AG04450 (cell line): ENCODE data around the gene LCN15. TPM values are rescaled to one million over a fixed set of nuclear protein-coding genes. Genes with fewer than 3 reads are reported as not detected.
A peak's percentile ranks its signal among the peaks of the same experiment; 100 is the strongest.

Source experiments
- CTCF ChIA-PET: fragments of 300-600, 350-600 bp; formaldehyde crosslinking; extraction: SDS; loops from one replicate; lab custom pipeline; 2022; ENCODE audit warnings: antibody characterized with exemption, inconsistent platforms; lab: Charles Lee
- POLR2A ChIA-PET: fragments of 350-600 bp; formaldehyde crosslinking; extraction: SDS; loops from one replicate; lab custom pipeline; 2021; ENCODE audit warnings: antibody characterized with exemption, inconsistent platforms; lab: Yijun Ruan, JAX
- DNase-seq: peaks from one replicate; pipeline ENCODE4 v3.0.0-alpha.2; 2011; ENCODE audit warnings: low read depth, low spot score
- H3K27ac ChIP-seq: one replicate; pipeline ENCODE4 v1.5.1; 2012; ENCODE audit warnings: low read depth, low read length, control low read depth
- H3K27me3 ChIP-seq: one replicate; pipeline ENCODE4 v1.6.0; 2012; ENCODE audit warnings: low read length; ENCODE audit not compliant: control insufficient read depth, insufficient read depth
- H3K4me3 ChIP-seq: 2 replicates; pipeline ENCODE4 v1.5.1; 2011; ENCODE audit warnings: mild to moderate bottlenecking, low read depth, low read length, control low read depth
- H3K9me3 ChIP-seq: 2 replicates; pipeline ENCODE4 v1.5.1; 2012; ENCODE audit warnings: low read length; ENCODE audit not compliant: control insufficient read depth, insufficient read depth
- polyA plus RNA-seq: library from polyadenylated mRNA; depleted of rRNA; stranded (reverse); fragments of >200 nt; gene quantifications from 2 replicates; pipeline ENCODE4 v1.2.3, GENCODE V29; 2011
- TF ChIP-seq, protein P1 (sequence below): IDR thresholded peaks from 2 replicates; pipeline ENCODE4 v1.5.1; 2011; ENCODE audit warnings: low read depth, low read length, control low read depth, inconsistent platforms

Gene LCN15
- polyA plus RNA-seq, 1 experiment, result not detected

DNA sequence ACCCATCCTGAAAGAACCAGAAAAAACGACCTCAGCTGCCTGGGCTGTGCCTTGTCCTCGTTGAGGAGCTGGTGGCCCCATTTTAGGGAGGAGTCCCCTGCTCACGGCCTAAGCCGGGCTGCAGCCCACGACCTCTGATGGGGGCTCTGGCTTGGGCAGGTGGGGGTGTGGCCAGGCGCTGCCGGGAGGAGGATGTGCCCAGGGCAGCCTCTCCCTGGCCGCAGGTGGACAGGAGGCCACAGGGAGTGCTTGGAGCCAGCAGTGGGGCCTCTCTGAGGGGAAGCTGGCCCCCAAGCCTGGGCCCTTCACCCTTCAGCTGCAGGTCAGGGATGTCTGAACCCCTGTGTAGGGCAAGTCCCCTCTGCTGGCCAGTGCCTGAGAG, 49.4 kb downstream of the LCN15 start:
- Histone ChIP-seq H3K4me3 (no peak overlapping the region), H3K27me3 (peaks cover 16% of the 10 kb centered on the region), H3K9me3 (no peaks in the 10 kb centered on the region; the same call in 1 of the 2 replicates), H3K27ac (no peak overlapping the region)
- DNase-seq, result no peak
- TF ChIP-seq, protein P1, sequence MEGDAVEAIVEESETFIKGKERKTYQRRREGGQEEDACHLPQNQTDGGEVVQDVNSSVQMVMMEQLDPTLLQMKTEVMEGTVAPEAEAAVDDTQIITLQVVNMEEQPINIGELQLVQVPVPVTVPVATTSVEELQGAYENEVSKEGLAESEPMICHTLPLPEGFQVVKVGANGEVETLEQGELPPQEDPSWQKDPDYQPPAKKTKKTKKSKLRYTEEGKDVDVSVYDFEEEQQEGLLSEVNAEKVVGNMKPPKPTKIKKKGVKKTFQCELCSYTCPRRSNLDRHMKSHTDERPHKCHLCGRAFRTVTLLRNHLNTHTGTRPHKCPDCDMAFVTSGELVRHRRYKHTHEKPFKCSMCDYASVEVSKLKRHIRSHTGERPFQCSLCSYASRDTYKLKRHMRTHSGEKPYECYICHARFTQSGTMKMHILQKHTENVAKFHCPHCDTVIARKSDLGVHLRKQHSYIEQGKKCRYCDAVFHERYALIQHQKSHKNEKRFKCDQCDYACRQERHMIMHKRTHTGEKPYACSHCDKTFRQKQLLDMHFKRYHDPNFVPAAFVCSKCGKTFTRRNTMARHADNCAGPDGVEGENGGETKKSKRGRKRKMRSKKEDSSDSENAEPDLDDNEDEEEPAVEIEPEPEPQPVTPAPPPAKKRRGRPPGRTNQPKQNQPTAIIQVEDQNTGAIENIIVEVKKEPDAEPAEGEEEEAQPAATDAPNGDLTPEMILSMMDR, result no peak
- ChIA-PET CTCF (no interaction called here), POLR2A (interaction anchor here (1.2 to 2.1 kb wide), 2 partner anchors 13 kb away, joined by 13 to 14 read pairs; no protein-coding TSS in a partner anchor)

DNA sequence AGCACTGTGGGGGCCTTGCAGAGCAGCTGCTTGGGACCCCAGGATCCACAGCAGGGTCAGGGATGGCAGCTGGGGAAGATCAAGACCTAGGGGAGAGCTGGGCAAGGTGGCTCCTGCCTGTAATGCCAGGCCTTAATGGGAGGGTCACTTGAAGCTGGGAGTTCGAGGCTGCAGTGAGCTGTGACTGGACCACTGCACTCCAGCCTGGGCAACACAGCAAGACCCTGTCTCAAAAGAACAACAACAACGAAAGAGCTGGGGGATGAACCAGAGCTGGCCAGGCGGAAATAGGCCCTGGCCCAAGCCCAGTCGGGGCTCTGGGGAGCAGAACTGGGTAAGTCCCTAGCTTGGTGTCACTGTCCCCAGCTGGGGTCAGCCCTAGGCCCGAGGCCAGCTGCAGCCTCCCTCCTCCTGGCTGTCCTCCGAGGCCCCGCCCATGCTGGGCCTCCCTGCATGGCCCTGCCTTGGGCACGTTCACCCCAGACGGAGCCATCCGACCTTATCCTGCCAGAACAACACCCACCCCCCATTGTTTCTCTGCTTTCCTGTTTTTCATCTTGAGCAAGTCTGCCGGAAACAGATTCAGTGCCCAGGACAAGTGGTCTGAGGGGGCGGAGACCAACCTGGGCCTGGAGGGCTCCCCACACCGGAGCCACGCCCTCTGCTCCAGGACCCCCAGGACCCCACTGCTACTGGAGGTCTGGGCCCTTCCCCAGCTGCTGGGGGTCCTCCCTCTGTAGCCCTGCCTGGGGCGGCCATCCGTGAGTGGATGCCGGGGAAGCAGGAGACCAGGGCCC, 50.0 kb downstream of the LCN15 start:
- no peak overlapping the region for H3K27ac ChIP-seq
- peaks cover 16% of the 10 kb centered on the region for H3K27me3 ChIP-seq
- TF ChIP-seq, protein P1, result no peak
- no peak overlapping the region for H3K4me3 ChIP-seq
- ChIA-PET CTCF (no interaction called here), POLR2A (interaction anchor here (1.1 to 2.1 kb wide), 2 partner anchors 12 to 14 kb away, joined by 3 to 14 read pairs; no protein-coding TSS in a partner anchor)
- no peak for DNase-seq
- no peaks in the 10 kb centered on the region; the same call in 1 of the 2 replicates for H3K9me3 ChIP-seq

DNA sequence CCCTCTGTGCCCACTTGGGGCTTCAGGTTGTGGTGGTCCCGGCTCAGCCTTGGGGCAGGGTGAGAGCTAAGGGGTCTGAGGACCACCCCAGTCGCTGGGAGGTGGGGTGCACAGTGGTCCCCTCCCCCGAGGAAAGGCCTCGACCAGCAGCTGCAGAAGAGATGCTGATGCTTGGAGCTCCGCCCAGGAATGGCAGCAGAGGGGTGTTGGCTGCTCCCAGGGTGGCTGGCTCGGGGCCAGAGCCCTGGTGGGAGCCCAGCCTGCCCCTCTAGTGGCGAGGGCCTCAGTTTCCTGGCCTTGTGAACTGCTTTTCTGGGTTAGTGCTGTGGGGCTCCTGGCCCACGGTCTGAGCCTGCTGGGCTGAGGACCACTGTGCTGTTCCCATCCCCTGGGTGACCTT, 50.8 kb downstream of the LCN15 start:
- no peak overlapping the region for H3K27ac ChIP-seq
- peaks cover 16% of the 10 kb centered on the region for H3K27me3 ChIP-seq
- H3K9me3 ChIP-seq, result no peaks in the 10 kb centered on the region; the same call in 1 of the 2 replicates
- H3K4me3 ChIP-seq, result no peak overlapping the region
- POLR2A ChIA-PET, result interaction anchor here (1.1 to 2.1 kb wide), 2 partner anchors 13 to 15 kb away, joined by 3 to 14 read pairs; no protein-coding TSS in a partner anchor
- CTCF ChIA-PET, result no interaction called here
- no peak for DNase-seq
- TF ChIP-seq, protein P1, result no peak

DNA sequence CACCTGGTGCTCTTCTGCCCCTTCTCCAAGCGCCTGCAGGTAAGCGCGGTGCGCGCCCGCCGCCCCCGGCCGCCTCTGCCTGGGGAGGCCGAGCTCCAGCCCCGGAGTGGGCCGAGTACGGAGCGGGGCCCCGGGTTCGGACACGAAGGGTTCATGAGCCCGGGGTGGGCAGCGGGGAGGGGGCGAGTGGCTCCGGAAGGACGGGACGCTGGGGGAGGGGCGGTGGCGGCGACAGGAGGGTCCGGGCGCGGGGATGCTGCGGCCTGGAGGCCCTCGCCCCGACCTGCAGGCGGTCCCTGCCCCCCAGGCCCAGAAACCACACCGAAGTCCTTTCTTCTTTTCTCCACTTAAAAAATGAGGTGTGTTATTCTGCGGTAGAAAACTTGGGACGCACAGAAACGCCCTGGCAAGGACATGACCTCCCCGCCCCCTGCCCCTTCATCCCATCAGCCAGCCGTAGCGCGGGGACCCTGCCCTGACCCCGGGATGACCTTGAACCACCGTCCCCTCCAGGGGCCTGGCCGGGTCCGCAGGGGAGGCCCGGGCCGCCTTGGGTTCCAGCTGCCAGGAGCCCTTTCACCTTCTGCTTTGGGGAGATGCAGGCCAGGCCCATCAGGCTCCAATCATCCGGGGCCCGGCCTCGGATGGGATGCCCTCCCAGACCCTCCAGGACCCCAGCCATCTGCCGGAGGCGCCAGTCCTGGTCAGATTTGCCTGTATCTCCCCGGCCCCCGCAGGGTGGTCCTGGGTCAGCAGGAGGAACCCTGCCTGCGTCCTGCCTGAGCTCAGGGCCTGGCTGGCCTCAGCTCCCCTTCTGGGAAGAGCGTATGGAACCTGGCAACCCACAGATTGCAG, 51.4 kb downstream of the LCN15 start:
- TF ChIP-seq, protein P1, result no peak
- CTCF ChIA-PET, result no interaction called here
- POLR2A ChIA-PET, result interaction anchor here (1.1 to 2.1 kb wide), 2 partner anchors 14 to 15 kb away, joined by 3 to 14 read pairs; no protein-coding TSS in a partner anchor
- H3K27ac ChIP-seq, result no peak overlapping the region
- H3K27me3 ChIP-seq, result peaks cover 16% of the 10 kb centered on the region
- H3K9me3 ChIP-seq, result no peaks in the 10 kb centered on the region; the same call in 1 of the 2 replicates
- H3K4me3 ChIP-seq, result peak overlapping the region; percentile 44
- DNase-seq, result no peak
